GM18858 (cell line): ENCODE measurements around the gene TMEM132D.

Experiments used
- ATAC-seq: cut with Tn5 transposase; IDR thresholded peaks from one replicate; pipeline ENCODE4 v1.9.1; 2021; ENCODE audit not compliant: unreplicated experiment

TMEM132D gene

DNA sequence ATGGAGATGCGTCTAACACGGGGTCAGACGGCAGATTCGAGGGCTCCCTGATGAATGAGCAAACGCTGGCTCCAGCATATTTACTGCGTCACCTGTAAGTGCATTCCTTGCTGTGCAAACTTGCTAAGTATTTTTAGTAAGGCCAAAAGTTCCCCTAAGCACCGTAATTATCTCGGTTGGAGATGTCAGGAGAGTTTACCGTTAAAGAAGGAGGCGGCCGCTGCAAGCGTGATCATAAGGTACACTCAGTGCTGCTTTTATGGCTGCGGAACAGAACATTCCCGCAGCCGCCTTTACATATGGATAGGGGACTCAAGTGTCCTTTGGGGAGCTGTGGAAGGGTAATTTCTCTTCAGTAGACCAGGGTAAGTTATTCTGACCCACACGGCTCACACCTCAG, 875.0 kb downstream of the TMEM132D start:
- ATAC-seq, result no peak

DNA sequence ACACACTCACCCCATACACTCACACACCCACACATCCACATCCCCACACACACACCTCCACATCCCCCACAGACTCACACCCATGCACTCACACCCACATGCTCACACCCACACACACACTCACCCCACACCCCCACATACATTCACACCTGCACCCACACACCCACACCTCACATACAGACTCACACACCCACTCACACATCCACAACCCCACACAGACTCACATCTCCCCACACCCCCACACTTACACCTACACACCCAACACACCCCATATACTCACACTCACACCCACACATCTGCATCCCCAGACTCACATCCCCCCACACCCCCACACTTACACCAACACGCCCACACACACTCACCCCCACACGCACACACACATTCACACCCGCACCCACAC, 878.8 kb downstream of the TMEM132D start:
- ATAC-seq, result no peak
